HCT116 (cell line): Measurements from ENCODE around the gene VAV1. TPM values are rescaled to one million over a fixed set of nuclear protein-coding genes. Genes with fewer than 3 reads are reported as not detected.

Experiments
- ATAC-seq: fragments of 200-7000 bp; cut with Tn5 transposase; 2 replicates; pipeline ENCODE4 v1.9.1; 2020; ENCODE audit warnings: mild to moderate bottlenecking, moderate library complexity
- BruUV-seq: library from RNA; stranded (reverse); fragments of 400-500 nt; replicated peaks from 2 replicates; lab custom pipeline; 2021; lab: Mats Ljungman, UMichigan
- CTCF ChIA-PET: fragments of 300-600 bp; sonication (Branson Sonifier 250); formaldehyde crosslinking; loops from one replicate; lab custom pipeline; 2021; ENCODE audit warnings: antibody characterized with exemption; lab: Charles Lee
- POLR2A ChIA-PET: fragments of 300-600, 350-600 bp; sonication (Branson Sonifier 250); formaldehyde crosslinking; loops from one replicate; lab custom pipeline; 2021; ENCODE audit warnings: antibody characterized with exemption; lab: Charles Lee
- RAD21 ChIA-PET, 2 experiments: fragments of 300-600 bp; sonication (Branson Sonifier 250); formaldehyde crosslinking; loops; one replicate each; lab custom pipeline; 2023; ENCODE audit warnings: low total read pairs in 2 of 2; ENCODE audit not compliant: uncharacterized antibody in 2 of 2, unreplicated experiment in 2 of 2, low non-redundant PET in 1 of 2; lab: Charles Lee
- DNase-seq: peaks from one replicate; pipeline ENCODE4 v3.0.0-alpha.2; 2010; ENCODE audit warnings: low read depth, low spot score
- H2AFZ ChIP-seq: fragments of 200-600 bp; shearing (Covaris generic), sonication (generic); 2 replicates; pipeline ENCODE4 v1.6.1; 2017; ENCODE audit warnings: low read depth, mixed run types, mixed read lengths, antibody characterized with exemption, low read length; ENCODE audit not compliant: poor library complexity, severe bottlenecking
- H3K27ac ChIP-seq: 2 replicates; pipeline ENCODE4 v1.5.1; 2012; ENCODE audit warnings: low read depth, low read length
- H3K27me3 ChIP-seq: fragments of 200-600 bp; sonication (generic); 2 replicates; pipeline ENCODE4 v1.6.1; 2016; ENCODE audit warnings: mixed run types, low read length, mixed read lengths; ENCODE audit not compliant: insufficient read depth
- H3K36me3 ChIP-seq, 2 experiments: fragments of 200-500 bp in 1 of 2; fragments of 200-600 bp in 1 of 2; sonication (Bioruptor generic) in 1 of 2; sonication (generic) in 1 of 2; 2 replicates each; pipeline versions ENCODE4 v1.5.1 to v1.6.1; 2014 to 2016; ENCODE audit warnings: low read length in 2 of 2, inconsistent platforms in 1 of 2, mixed read lengths in 1 of 2, mixed run types in 1 of 2; ENCODE audit not compliant: insufficient read depth in 2 of 2, control insufficient read depth in 1 of 2
- H3K4me1 ChIP-seq, 2 experiments: fragments of 200-600 bp in 1 of 2; sonication (generic) in 1 of 2; 2 replicates each; pipeline versions ENCODE4 v1.5.1 to v1.6.1; 2012 to 2017; ENCODE audit warnings: low read length in 2 of 2, inconsistent platforms in 1 of 2, mild to moderate bottlenecking in 1 of 2, mixed read lengths in 1 of 2, mixed run types in 1 of 2, moderate library complexity in 1 of 2; ENCODE audit not compliant: insufficient read depth in 2 of 2, control insufficient read depth in 1 of 2
- H3K4me2 ChIP-seq: fragments of 200-600 bp; sonication (generic); 2 replicates; pipeline ENCODE4 v1.6.1; 2017; ENCODE audit warnings: mixed run types, low read length, mixed read lengths
- H3K4me3 ChIP-seq, 2 experiments: fragments of 200-600 bp in 1 of 2; sonication (generic) in 1 of 2; replicated peaks in 1 of 2; 2 replicates each; pipeline ENCODE4 v1.5.1; 2011 to 2016; ENCODE audit warnings: low read length in 2 of 2, control low read depth in 1 of 2, low read depth in 1 of 2, mild to moderate bottlenecking in 1 of 2, mixed read lengths in 1 of 2, mixed run types in 1 of 2
- H3K79me2 ChIP-seq: fragments of 200-600 bp; sonication (generic); 2 replicates; pipeline ENCODE4 v1.6.1; 2017; ENCODE audit warnings: mild to moderate bottlenecking, mixed run types, low read length, moderate library complexity, mixed read lengths; ENCODE audit not compliant: insufficient read depth
- H3K9ac ChIP-seq: fragments of 200-600 bp; sonication (generic); 2 replicates; pipeline ENCODE4 v1.6.1; 2016; ENCODE audit warnings: low read length, mixed read lengths
- H3K9me2 ChIP-seq: fragments of 200-600 bp; sonication (generic), shearing (Covaris generic); 2 replicates; pipeline ENCODE4 v1.6.1; 2017; ENCODE audit warnings: mixed run types, mild to moderate bottlenecking, moderate library complexity; ENCODE audit not compliant: insufficient read depth
- H3K9me3 ChIP-seq, 2 experiments: fragments of 200-500 bp in 1 of 2; fragments of 200-600 bp in 1 of 2; sonication (Bioruptor generic) in 1 of 2; sonication (generic) in 1 of 2; 2 replicates each; pipeline ENCODE4 v1.6.1; 2014 to 2017; ENCODE audit warnings: low read length in 2 of 2, mixed read lengths in 2 of 2, inconsistent platforms in 1 of 2, low read depth in 1 of 2, mild to moderate bottlenecking in 1 of 2, mixed run types in 1 of 2, moderate library complexity in 1 of 2; ENCODE audit not compliant: control insufficient read depth in 1 of 2, insufficient read depth in 1 of 2
- H4K20me1 ChIP-seq: fragments of 200-600 bp; sonication (generic), shearing (Covaris generic); 2 replicates; pipeline ENCODE4 v1.6.1; 2017; ENCODE audit warnings: mixed run types, mild to moderate bottlenecking, moderate library complexity; ENCODE audit not compliant: insufficient read depth
- CBX3 ChIP-seq: IDR thresholded peaks from 2 replicates; pipeline ENCODE4 v1.6.1; 2012; ENCODE audit warnings: low read depth
- EGR1 ChIP-seq: IDR thresholded peaks from 2 replicates; pipeline ENCODE4 v1.6.1; 2012; ENCODE audit warnings: low read depth
- ELF1 ChIP-seq: IDR thresholded peaks from 2 replicates; pipeline ENCODE4 v1.6.1; 2012; ENCODE audit warnings: low read depth, borderline replicate concordance
- EZH2 ChIP-seq: fragments of 200-600 bp; sonication (generic); IDR thresholded peaks from 2 replicates; pipeline ENCODE4 v1.6.1; 2017; ENCODE audit warnings: antibody characterized with exemption, mixed run types
- JUND ChIP-seq: IDR thresholded peaks from 2 replicates; pipeline ENCODE4 v1.6.1; 2012
- RAD21 ChIP-seq: IDR thresholded peaks from 2 replicates; pipeline ENCODE4 v1.6.1; 2012; ENCODE audit warnings: low read depth, mild to moderate bottlenecking
- SP1 ChIP-seq: IDR thresholded peaks from 2 replicates; pipeline ENCODE4 v1.6.1; 2012; ENCODE audit warnings: low read depth
- TCF7L2 ChIP-seq: IDR thresholded peaks from 2 replicates; pipeline ENCODE4 v1.7.0; 2011; ENCODE audit warnings: borderline replicate concordance, inconsistent platforms; ENCODE audit not compliant: insufficient read depth, insufficient read length; ENCODE audit errors: extremely low read depth
- ZNF274 ChIP-seq: fragments of 200-500 bp; sonication (Bioruptor generic); IDR thresholded peaks from 2 replicates; pipeline ENCODE4 v1.6.1; 2014; ENCODE audit warnings: mild to moderate bottlenecking, low read depth, low read length, inconsistent platforms
- intact Hi-C: fragments of 100-400 bp; cut with micrococcal nuclease; formaldehyde crosslinking; loops from 2 replicates; pipeline ENCODE4 v1.10.0; 2022
- total RNA-seq: library from RNA; stranded (reverse); gene quantifications from one replicate; pipeline ENCODE4 v1.2.1, GENCODE V29; 2021; ENCODE audit not compliant: unreplicated experiment
- TF ChIP-seq, protein P1 (sequence below): IDR thresholded peaks from 2 replicates; pipeline ENCODE4 v1.6.1; 2011; ENCODE audit warnings: mild to moderate bottlenecking, low read length, moderate library complexity; ENCODE audit not compliant: insufficient replicate concordance; ENCODE audit errors: extremely low read depth
- TF ChIP-seq, protein P2 (sequence below): IDR thresholded peaks from 2 replicates; pipeline ENCODE4 v1.6.1; 2012
- TF ChIP-seq, protein P3 (sequence below): IDR thresholded peaks from 2 replicates; pipeline ENCODE4 v1.6.1; 2012

VAV1 gene
- total RNA-seq, 1 experiment from 2014 or later = 20.6 TPM

DNA sequence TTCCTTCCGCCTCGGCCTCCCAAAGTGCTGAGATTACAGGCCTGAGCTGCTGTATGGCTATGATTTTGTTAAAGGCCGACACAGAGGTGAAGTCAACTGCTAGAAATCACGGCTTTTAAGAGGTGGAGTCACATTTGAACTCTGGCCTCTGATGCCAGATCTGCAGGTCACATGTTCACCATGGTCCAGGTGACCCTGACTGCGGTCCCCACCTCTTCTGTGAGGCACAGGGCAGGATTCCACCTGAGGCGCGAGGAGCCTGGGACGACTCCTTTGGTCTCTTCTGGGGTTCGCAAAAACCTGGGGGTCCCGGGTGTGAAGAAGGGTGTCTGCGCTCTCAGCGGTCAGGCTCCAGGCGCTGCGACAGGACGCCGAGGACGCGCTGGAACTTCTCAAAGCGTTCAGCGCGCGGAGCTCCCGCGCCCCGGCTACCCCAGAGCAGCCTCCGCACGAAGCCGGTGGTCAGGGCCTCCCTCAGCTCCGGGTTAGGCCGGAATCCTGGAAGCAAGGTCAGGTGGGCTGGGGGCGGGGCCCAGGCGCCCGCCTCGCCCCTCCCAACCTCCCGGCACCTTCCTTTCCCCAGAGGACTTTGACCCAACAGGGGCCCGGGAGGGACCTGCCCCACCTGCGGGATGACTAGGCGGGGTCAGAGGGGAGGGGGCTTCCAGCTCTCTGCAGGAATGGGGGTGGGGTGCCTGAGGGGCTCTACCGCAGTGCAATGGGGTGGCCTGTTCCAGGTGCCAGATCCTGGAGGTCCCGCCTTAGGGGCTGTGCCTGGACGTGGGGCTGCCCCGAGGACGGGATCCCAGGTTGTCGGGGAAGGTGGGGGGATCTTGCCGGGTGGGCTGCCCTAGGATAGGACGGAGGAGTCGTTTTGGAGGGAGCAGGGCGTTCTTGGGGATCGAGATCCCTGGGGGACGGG, 20.0 kb upstream of the VAV1 start:
- H3K9ac ChIP-seq = peak overlapping the region; percentile 59
- ATAC-seq (peak; percentile 6), DNase-seq (no peak)

DNA sequence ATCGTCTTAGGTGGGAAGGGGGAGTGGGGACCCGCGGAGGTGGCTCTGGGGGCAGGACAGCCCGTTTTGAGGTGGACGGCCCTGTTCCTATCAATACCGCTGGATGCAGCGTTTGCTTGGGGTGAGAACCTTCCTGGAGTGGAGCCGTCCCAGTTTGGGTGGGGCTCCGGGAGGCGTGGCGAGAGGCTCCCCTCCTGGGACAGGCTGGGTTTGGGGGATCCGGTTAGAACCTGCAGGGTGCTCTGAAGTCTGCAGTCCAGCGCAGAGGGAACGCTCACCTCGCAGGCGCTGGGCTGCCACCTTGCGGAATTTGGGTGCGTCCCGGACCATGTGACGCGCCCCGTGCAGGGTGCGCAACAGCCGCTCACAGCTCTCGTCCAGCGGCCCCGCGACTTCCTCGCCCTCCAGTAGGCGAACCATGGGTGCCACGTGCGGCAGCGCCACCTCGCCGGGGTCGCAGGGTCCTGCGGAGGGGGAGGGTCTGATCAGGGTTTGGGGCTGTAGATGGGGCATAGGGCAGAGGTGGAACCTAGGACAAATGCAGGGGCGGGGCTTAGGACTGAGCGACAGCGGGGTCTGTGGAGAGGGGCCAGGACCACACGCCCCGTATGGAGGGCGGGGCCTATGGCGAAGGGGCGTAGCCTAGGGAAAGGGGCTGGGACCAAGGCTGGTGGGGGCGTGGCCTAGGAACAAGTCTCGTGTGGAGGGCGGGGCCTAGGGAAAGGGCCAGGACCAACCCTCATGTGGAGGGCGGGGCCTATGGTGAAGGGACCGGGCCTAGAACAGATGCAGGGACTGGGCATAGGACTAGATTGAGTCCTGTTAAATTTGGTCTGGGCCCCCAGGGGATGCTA, 19.1 kb upstream of the VAV1 start:
- Histone ChIP-seq H3K9me2 (no peaks in the 10 kb centered on the region), H3K4me3 (peak overlapping the region; percentile 26 to 45), H2AFZ (no peak overlapping the region), H4K20me1 (no peaks in the 10 kb centered on the region; the same call in 1 of the 2 replicates), H3K27ac (peak overlapping the region; percentile 88), H3K79me2 (peaks cover 6% of the 10 kb centered on the region), H3K9ac (peak overlapping the region; percentile 59), H3K36me3 (peaks cover 18 to 43% of the 10 kb centered on the region in 2 experiments; a peak in 3 of 4 replicates), H3K4me2 (peak overlapping the region; percentile 77), H3K9me3 (no peaks in the 10 kb centered on the region), H3K27me3 (no peaks in the 10 kb centered on the region), H3K4me1 (peaks cover 13 to 31% of the 10 kb centered on the region in 2 experiments; a peak in 3 of 4 replicates)
- ChIA-PET CTCF (interaction anchor here (1.0 kb wide), 3 partner anchors 9 to 109 kb away, joined by 3 read pairs; no protein-coding TSS in a partner anchor), RAD21 (no interaction called here), POLR2A (interaction anchor here (0.6 to 2.0 kb wide), 3 partner anchors 10 to 16 kb away, joined by 3 to 10 read pairs (median 6); partner anchors contain the start of genes GPR108 and SH2D3A)
- intact Hi-C loops = loop anchor here (1.0 to 5.0 kb wide), 2 partner anchors 110 to 236 kb away; no protein-coding TSS in a partner anchor
- DNase-seq = peak; percentile 91
- ATAC-seq = peak; percentile 88
- no TSS peak for BruUV-seq
- no peak for TF ChIP-seq ELF1
- peak; percentile 81 for TF ChIP-seq SP1
- TF ChIP-seq, protein P1, sequence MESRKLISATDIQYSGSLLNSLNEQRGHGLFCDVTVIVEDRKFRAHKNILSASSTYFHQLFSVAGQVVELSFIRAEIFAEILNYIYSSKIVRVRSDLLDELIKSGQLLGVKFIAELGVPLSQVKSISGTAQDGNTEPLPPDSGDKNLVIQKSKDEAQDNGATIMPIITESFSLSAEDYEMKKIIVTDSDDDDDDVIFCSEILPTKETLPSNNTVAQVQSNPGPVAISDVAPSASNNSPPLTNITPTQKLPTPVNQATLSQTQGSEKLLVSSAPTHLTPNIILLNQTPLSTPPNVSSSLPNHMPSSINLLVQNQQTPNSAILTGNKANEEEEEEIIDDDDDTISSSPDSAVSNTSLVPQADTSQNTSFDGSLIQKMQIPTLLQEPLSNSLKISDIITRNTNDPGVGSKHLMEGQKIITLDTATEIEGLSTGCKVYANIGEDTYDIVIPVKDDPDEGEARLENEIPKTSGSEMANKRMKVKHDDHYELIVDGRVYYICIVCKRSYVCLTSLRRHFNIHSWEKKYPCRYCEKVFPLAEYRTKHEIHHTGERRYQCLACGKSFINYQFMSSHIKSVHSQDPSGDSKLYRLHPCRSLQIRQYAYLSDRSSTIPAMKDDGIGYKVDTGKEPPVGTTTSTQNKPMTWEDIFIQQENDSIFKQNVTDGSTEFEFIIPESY = no peak
- TF ChIP-seq, protein P2, sequence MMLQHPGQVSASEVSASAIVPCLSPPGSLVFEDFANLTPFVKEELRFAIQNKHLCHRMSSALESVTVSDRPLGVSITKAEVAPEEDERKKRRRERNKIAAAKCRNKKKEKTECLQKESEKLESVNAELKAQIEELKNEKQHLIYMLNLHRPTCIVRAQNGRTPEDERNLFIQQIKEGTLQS = no peak
- TF ChIP-seq, protein P3, sequence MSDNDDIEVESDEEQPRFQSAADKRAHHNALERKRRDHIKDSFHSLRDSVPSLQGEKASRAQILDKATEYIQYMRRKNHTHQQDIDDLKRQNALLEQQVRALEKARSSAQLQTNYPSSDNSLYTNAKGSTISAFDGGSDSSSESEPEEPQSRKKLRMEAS = peak; percentile 99
- TF ChIP-seq JUND = 0 out of 2 replicates have a peak, but pooled peaks have one; percentile 20
- no peak for TF ChIP-seq ZNF274
- peak; percentile 78 for TF ChIP-seq RAD21
- no peak for TF ChIP-seq CBX3
- no peak for TF ChIP-seq EGR1
- peak; percentile 24 for TF ChIP-seq TCF7L2
- no peak for TF ChIP-seq EZH2

More for the DNA sequence above, 20.0 kb upstream of the VAV1 start:
- H3K27me3 ChIP-seq = no peaks in the 10 kb centered on the region
- POLR2A ChIA-PET = interaction anchor here (0.6 to 2.0 kb wide), 3 partner anchors 11 to 15 kb away, joined by 3 to 10 read pairs (median 6); partner anchors contain the start of genes GPR108 and SH2D3A
- H3K4me3 ChIP-seq = peak overlapping the region; percentile 19 to 45; a peak in 3 of 4 replicates
- H2AFZ ChIP-seq = no peak overlapping the region
- RAD21 ChIA-PET = interaction anchor here in 1 of 2 experiments (0.8 kb wide), 1 partner anchor 15 kb away, joined by 4 read pairs; the partner anchor contains the start of gene GPR108
- no peaks in the 10 kb centered on the region; the same call in 1 of the 2 replicates for H4K20me1 ChIP-seq
- H3K9me2 ChIP-seq = no peaks in the 10 kb centered on the region
- H3K79me2 ChIP-seq = peaks cover 11% of the 10 kb centered on the region
- no TSS peak for BruUV-seq
- CTCF ChIA-PET = interaction anchor here (1.0 to 1.4 kb wide), 4 partner anchors 8 to 110 kb away, joined by 3 read pairs; no protein-coding TSS in a partner anchor
- peaks cover 23 to 48% of the 10 kb centered on the region in 2 experiments; a peak in 3 of 4 replicates for H3K36me3 ChIP-seq
- H3K4me2 ChIP-seq = peak overlapping the region; percentile 77
- TF ChIP-seq JUND (0 out of 2 replicates have a peak, but pooled peaks have one; percentile 18), CBX3 (no peak)
- H3K27ac ChIP-seq = peak overlapping the region; percentile 88
- intact Hi-C loops = loop anchor here (1.0 to 5.0 kb wide), 2 partner anchors 111 to 235 kb away; no protein-coding TSS in a partner anchor
- peaks cover 13 to 31% of the 10 kb centered on the region in 2 experiments; a peak in 3 of 4 replicates for H3K4me1 ChIP-seq
- no peaks in the 10 kb centered on the region for H3K9me3 ChIP-seq
